Measurements from ENCODE around the gene DIS3. TPM values are rescaled to one million over a fixed set of nuclear protein-coding genes. Genes with fewer than 3 reads are reported as not detected.

Gene DIS3
- polyA plus RNA-seq, 3 donors, result 6.7 to 11.3 (median 8.4) TPM

- intact Hi-C loops (cut with micrococcal nuclease), result no loop called here
- H3K27me3 Mint-ChIP-seq (ENCODE audit: low read depth in 3 of 3), result peaks cover 0 to 2% (median 0%) of the 10 kb centered on the region in 3 donors
- H3K4me3 ChIP-seq (replicated peaks in 1 of 3; ENCODE audit: low read depth in 2 of 3, low read length in 3 of 3), result no peak overlapping the region
- no peaks in the 10 kb centered on the region for H3K9me3 ChIP-seq (replicated peaks in 1 of 2; ENCODE audit: control insufficient read depth in 1 of 2, insufficient read depth in 1 of 2, low read length in 2 of 2)
- H3K27ac ChIP-seq (ENCODE audit: low read depth in 1 of 2, low read length in 2 of 2), result no peak overlapping the region
- no peak overlapping the region for H3K4me2 ChIP-seq (replicated peaks; ENCODE audit: extremely low read depth, low read length, poor library complexity, severe bottlenecking)
- peaks cover 0 to 2% (median 0%) of the 10 kb centered on the region in 7 donors for H3K9me3 Mint-ChIP-seq
- H3K36me3 Mint-ChIP-seq, result peaks cover 74 to 87% of the 10 kb centered on the region in 2 donors
- DNase-seq, result no peak
- H3K4me3 Mint-ChIP-seq, result no peak overlapping the region
- H3K27ac Mint-ChIP-seq, result no peak overlapping the region
- no peak overlapping the region for H2AFZ ChIP-seq (ENCODE audit: insufficient read depth, low read depth, low read length, poor library complexity, severe bottlenecking)
- H4K20me1 ChIP-seq (ENCODE audit: insufficient read depth, low read length), result peaks cover 12% of the 10 kb centered on the region
- H3K27me3 ChIP-seq (ENCODE audit: control insufficient read depth in 2 of 2, insufficient read depth in 2 of 2, low read length in 2 of 2), result no peaks in the 10 kb centered on the region
- no peaks in the 10 kb centered on the region for H3K4me1 Mint-ChIP-seq
- no peak overlapping the region for H3K9ac ChIP-seq (ENCODE audit: insufficient read depth, low read length, poor library complexity, severe bottlenecking)
- H3K4me1 ChIP-seq (ENCODE audit: control insufficient read depth in 1 of 2, insufficient read depth in 2 of 2, low read length in 2 of 2), result no peaks in the 10 kb centered on the region
- TF ChIP-seq CTCF (IDR thresholded peaks at IDR 0.05), result no peak
- peaks cover 21% of the 10 kb centered on the region for H3K79me2 ChIP-seq (ENCODE audit: insufficient read depth, low read length)
- H3K36me3 ChIP-seq (replicated peaks in 1 of 2; ENCODE audit: control insufficient read depth in 1 of 2, insufficient read depth in 2 of 2, low read length in 2 of 2), result peaks cover 89 to 99% of the 10 kb centered on the region in 2 donors
Measured at GRCh38 chr13:72751220-72751619, 30.5 kb downstream of the DIS3 start.

GRCh38 chr13:72745260-72745659, 36.4 kb downstream of the DIS3 start:
- no peaks in the 10 kb centered on the region for H3K27me3 ChIP-seq (ENCODE audit: control insufficient read depth in 2 of 2, insufficient read depth in 2 of 2, low read length in 2 of 2)
- Mint-ChIP-seq H3K36me3 (peaks cover 61 to 66% of the 10 kb centered on the region in 2 donors), H3K9me3 (no peaks in the 10 kb centered on the region), H3K27ac (peak overlapping the region in 2 of 7 donors; percentile 25 to 72), H3K27me3 (ENCODE audit: low read depth in 3 of 3) (no peaks in the 10 kb centered on the region), H3K4me1 (no peaks in the 10 kb centered on the region), H3K4me3 (no peak overlapping the region)
- DNase-seq, result no peak
- no peaks in the 10 kb centered on the region for H3K9me3 ChIP-seq (replicated peaks in 1 of 2; ENCODE audit: control insufficient read depth in 1 of 2, insufficient read depth in 1 of 2, low read length in 2 of 2)
- no peak overlapping the region for H3K4me2 ChIP-seq (replicated peaks; ENCODE audit: extremely low read depth, low read length, poor library complexity, severe bottlenecking)
- peaks cover 28% of the 10 kb centered on the region for H3K79me2 ChIP-seq (ENCODE audit: insufficient read depth, low read length)
- peak overlapping the region in 1 of 2 donors; percentile 28 for H3K27ac ChIP-seq (ENCODE audit: low read depth in 1 of 2, low read length in 2 of 2)
- H4K20me1 ChIP-seq (ENCODE audit: insufficient read depth, low read length), result peaks cover 4% of the 10 kb centered on the region
- no peak overlapping the region for H3K9ac ChIP-seq (ENCODE audit: insufficient read depth, low read length, poor library complexity, severe bottlenecking)
- no peak for TF ChIP-seq CTCF (IDR thresholded peaks at IDR 0.05)
- no peak overlapping the region for H2AFZ ChIP-seq (ENCODE audit: insufficient read depth, low read depth, low read length, poor library complexity, severe bottlenecking)
- no CpG with 5 or more reads among the region's 1 CpG for WGBS (ENCODE audit: insufficient coverage)
- peaks cover 74 to 96% of the 10 kb centered on the region in 2 donors for H3K36me3 ChIP-seq (replicated peaks in 1 of 2; ENCODE audit: control insufficient read depth in 1 of 2, insufficient read depth in 2 of 2, low read length in 2 of 2)
- H3K4me1 ChIP-seq (ENCODE audit: control insufficient read depth in 1 of 2, insufficient read depth in 2 of 2, low read length in 2 of 2), result no peaks in the 10 kb centered on the region
- intact Hi-C loops (cut with micrococcal nuclease), result no loop called here
- H3K4me3 ChIP-seq (replicated peaks in 1 of 3; ENCODE audit: low read depth in 2 of 3, low read length in 3 of 3), result no peak overlapping the region
